Measurements from ENCODE around the gene GPBP1L1. TPM values are rescaled to one million over a fixed set of nuclear protein-coding genes. Genes with fewer than 3 reads are reported as not detected.
A peak's percentile ranks its signal among the peaks of the same experiment; 100 is the strongest.

GPBP1L1 gene
- polyA plus RNA-seq, 1 donor (not counting 4 experiments of a cell fraction or from before 2014, with no cell fraction given), result 64.1 TPM

GRCh38 chr1:45623972-45624371, 62.4 kb downstream of the GPBP1L1 start, which contains the start of gene CCDC17:
TSS of gene CCDC17 (minus strand) at chr1:45624054. CDS start at chr1:45623909, 145 bp downstream.
- Histone ChIP-seq H3K4me3 (ENCODE audit: control insufficient read depth in 2 of 3, extremely low read depth in 1 of 3, insufficient read depth in 2 of 3, low read depth in 1 of 3, low read length in 3 of 3) (no peak within 1 kb of the TSS), H3K79me2 (ENCODE audit: control insufficient read depth, insufficient read depth, low read length) (no peaks in the 10 kb centered on the region), H3K36me3 (ENCODE audit: control insufficient read depth in 2 of 2, extremely low read depth in 1 of 2, insufficient read depth in 2 of 2, low read length in 2 of 2) (peaks cover 12 to 20% of the 10 kb centered on the region in 2 experiments), H3K9me3 (ENCODE audit: control insufficient read depth, low read depth, low read length) (no peaks in the 10 kb centered on the region), H3K4me1 (ENCODE audit: control insufficient read depth, extremely low read depth, insufficient read depth, low read length) (peaks cover 17% of the 10 kb centered on the region), H4K20me1 (ENCODE audit: control insufficient read depth, extremely low read depth, insufficient read depth, low read length) (no peaks in the 10 kb centered on the region), H3K9ac (ENCODE audit: control insufficient read depth, extremely low read depth, insufficient read depth, low read length) (no peak within 1 kb of the TSS), H3K27me3 (ENCODE audit: control insufficient read depth, extremely low read depth, insufficient read depth, low read length) (no peaks in the 10 kb centered on the region), H3K27ac (ENCODE audit: control insufficient read depth, insufficient read depth, low read length) (no peak within 1 kb of the TSS), H2AFZ (ENCODE audit: control insufficient read depth, low read length) (no peak within 1 kb of the TSS), H3K4me2 (ENCODE audit: control insufficient read depth, extremely low read depth, insufficient read depth, low read depth, low read length) (peak within 1 kb of the TSS; percentile 1), H3K9me1 (ENCODE audit: control insufficient read depth, extremely low read depth, insufficient read depth, low read length) (peaks cover 5% of the 10 kb centered on the region)
- no peak for DNase-seq (ENCODE audit: low read depth, low spot score)
- dilution Hi-C loops (cut with MboI; ENCODE audit: extremely low pct_ligation_motif_present, low sequenced_read_pairs), result no loop called here
- peak; percentile 91 for FAIRE-seq
- TF ChIP-seq CTCF (optimal IDR thresholded peaks at IDR 0.05 in 1 of 3, IDR thresholded peaks at IDR 0.05 in 1 of 3, conservative IDR thresholded peaks at IDR 0.05 in 1 of 3; ENCODE audit: extremely low read depth in 1 of 3, insufficient read depth in 2 of 3, low read length in 3 of 3) (no peak), EZH2 (IDR thresholded peaks at IDR 0.05; ENCODE audit: low read length) (no peak)

- H3K27ac ChIP-seq (ENCODE audit: control insufficient read depth, insufficient read depth, low read length), result no peak overlapping the region
- H3K36me3 ChIP-seq (ENCODE audit: control insufficient read depth in 2 of 2, extremely low read depth in 1 of 2, insufficient read depth in 2 of 2, low read length in 2 of 2), result peaks cover 6 to 14% of the 10 kb centered on the region in 2 experiments
- no peaks in the 10 kb centered on the region for H3K9me3 ChIP-seq (ENCODE audit: control insufficient read depth, low read depth, low read length)
- FAIRE-seq (no peak), DNase-seq (ENCODE audit: low read depth, low spot score) (no peak)
- no peaks in the 10 kb centered on the region for H4K20me1 ChIP-seq (ENCODE audit: control insufficient read depth, extremely low read depth, insufficient read depth, low read length)
- no peak overlapping the region for H3K9ac ChIP-seq (ENCODE audit: control insufficient read depth, extremely low read depth, insufficient read depth, low read length)
- dilution Hi-C loops (cut with MboI; ENCODE audit: extremely low pct_ligation_motif_present, low sequenced_read_pairs), result no loop called here
- H3K79me2 ChIP-seq (ENCODE audit: control insufficient read depth, insufficient read depth, low read length), result no peaks in the 10 kb centered on the region
- peaks cover 17% of the 10 kb centered on the region for H3K4me1 ChIP-seq (ENCODE audit: control insufficient read depth, extremely low read depth, insufficient read depth, low read length)
- no peaks in the 10 kb centered on the region for H3K27me3 ChIP-seq (ENCODE audit: control insufficient read depth, extremely low read depth, insufficient read depth, low read length)
- H3K4me3 ChIP-seq (ENCODE audit: control insufficient read depth in 2 of 3, extremely low read depth in 1 of 3, insufficient read depth in 2 of 3, low read depth in 1 of 3, low read length in 3 of 3), result no peak overlapping the region
- peak overlapping the region; percentile 1 for H3K4me2 ChIP-seq (ENCODE audit: control insufficient read depth, extremely low read depth, insufficient read depth, low read depth, low read length)
- TF ChIP-seq EZH2 (IDR thresholded peaks at IDR 0.05; ENCODE audit: low read length), result no peak
- no peak for TF ChIP-seq CTCF (optimal IDR thresholded peaks at IDR 0.05 in 1 of 3, IDR thresholded peaks at IDR 0.05 in 1 of 3, conservative IDR thresholded peaks at IDR 0.05 in 1 of 3; ENCODE audit: extremely low read depth in 1 of 3, insufficient read depth in 2 of 3, low read length in 3 of 3)
- H3K9me1 ChIP-seq (ENCODE audit: control insufficient read depth, extremely low read depth, insufficient read depth, low read length), result peaks cover 5% of the 10 kb centered on the region
- H2AFZ ChIP-seq (ENCODE audit: control insufficient read depth, low read length), result no peak overlapping the region
These were observed 63.6 kb downstream of the GPBP1L1 start for GRCh38 chr1:45622524-45623394.
